GM19455 (cell line): ENCODE data around the gene TNFRSF21.
"Not testable (repeated sequence)": the region's sequence is repeated elsewhere in the genome, so short reads cannot be mapped to it uniquely, and the experiment has no call there.

ENCODE experiments used
- ATAC-seq: cut with Tn5 transposase; IDR thresholded peaks from one replicate; pipeline ENCODE4 v1.9.1; 2021; ENCODE audit not compliant: unreplicated experiment

TNFRSF21 gene

GRCh38 chr6:47290124-47290834, 19.4 kb downstream of the TNFRSF21 start:
- ATAC-seq, result no peak

GRCh38 chr6:47288267-47289090, 21.2 kb downstream of the TNFRSF21 start:
- ATAC-seq, result no peak

DNA sequence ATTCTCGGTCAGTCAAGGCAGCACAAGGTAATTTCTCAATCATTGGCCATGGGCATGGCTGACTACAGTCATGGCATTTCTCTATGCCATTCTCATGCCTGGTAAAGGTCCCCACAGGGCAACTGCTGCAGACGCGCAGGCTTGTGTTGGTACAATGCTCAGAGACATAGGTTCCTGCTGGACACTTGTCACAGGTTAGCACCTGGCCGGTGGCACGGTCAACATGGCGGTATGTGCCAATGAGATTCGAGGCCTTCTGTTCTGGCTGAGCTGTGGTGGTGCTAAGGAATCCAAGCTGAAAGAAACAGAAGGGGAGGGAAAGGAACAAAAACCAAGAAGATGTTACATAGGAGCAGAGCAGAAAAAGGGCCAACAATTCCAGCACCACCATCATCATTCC, 23.4 kb downstream of the TNFRSF21 start:
- no peak for ATAC-seq

DNA sequence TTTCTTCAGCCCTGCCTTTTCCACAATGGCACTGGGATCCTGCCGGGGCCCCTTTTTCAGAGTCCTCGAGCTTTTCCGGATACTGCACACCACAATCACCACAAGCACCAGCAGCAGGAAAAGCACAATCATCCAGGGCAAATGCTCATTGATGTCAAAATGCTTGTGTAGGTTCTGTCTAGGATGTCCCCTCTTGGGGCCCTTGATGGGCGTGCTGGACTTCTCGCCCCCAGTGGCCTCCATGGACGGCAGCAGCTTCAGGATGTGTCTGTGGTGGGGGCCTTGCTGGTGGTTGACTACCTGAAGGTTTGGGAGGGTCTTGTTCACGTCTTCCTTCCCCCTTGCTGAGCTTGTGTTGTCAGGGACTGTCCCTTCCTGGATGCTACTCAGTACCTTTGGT, 25.7 kb downstream of the TNFRSF21 start:
- no peak for ATAC-seq

- no peak for ATAC-seq
Observed at GRCh38 chr6:47278545-47278944, 31.2 kb downstream of the TNFRSF21 start.

DNA sequence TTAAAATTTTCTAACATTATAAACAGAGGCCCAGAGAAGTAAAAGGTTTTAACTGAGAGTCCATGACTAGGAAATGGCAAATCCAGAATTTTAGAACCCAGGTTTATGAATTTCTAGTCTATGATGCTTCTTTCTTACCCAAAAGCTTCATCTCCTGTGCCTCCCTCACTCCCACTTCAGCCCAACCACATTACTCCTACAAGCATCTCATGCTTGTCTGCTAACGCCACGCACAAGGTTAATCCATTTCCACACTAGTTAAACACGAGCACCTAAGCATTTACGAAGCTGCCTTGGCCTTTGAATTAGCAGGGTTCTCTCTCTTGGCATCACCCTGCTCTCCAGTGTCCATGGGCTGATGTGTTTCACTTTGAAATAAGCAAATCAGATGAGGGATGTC, 32.0 kb downstream of the TNFRSF21 start:
- no peak for ATAC-seq

DNA sequence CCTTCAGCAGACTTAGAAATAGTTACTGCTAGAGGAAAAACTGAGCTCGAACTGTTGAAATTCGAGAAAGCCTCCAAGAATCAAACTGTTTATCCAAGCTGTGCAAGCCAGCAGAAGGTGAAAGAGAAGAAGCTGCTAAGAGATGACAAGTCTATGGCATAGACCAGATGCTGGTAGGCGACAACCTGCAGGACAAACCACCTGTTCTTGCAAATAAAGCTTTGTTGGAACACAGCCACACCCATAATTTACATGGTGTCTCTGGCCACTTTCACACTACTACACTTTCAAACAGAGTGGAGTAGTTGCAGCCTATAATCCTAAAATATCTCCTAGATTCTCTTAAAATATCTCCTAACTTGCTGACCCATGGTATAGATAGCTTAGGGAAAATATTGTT, 33.3 kb downstream of the TNFRSF21 start:
- ATAC-seq, result no peak

DNA sequence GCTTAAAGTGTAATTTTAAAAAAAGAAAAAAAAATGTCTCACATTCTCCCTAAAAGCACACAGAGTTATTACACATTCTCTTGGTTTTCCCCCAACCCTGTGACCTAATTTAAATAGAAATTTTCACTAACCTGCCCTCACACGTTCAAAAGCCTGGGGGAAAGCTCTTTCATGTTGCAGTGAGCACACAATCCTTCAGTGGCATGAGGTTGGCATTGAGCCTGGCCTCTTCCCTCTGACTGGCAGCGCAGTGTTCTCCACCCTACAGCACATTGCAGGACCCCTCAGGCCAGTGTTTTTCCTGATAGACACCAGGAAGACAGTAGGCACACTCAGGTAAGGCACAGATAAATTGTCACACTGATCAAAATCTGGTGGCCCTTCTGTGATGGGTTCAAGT, 34.1 kb downstream of the TNFRSF21 start:
- ATAC-seq, result no peak

DNA sequence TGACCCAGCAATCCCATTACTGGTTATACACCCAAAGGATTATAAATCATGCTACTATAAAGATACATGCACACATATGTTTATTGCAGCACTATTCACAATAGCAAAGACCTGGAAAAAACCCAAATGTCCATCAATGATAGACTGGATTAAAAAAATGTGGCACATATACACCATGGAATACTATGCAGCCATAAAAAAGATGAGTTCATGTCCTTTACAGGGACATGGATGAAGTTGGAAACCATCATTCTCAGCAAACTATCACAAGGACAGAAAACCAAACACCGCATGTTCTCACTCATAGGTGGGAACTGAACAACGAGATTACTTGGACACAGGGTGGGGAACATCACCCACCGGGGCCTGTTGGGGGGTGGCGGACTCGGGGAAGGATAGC, 34.6 kb downstream of the TNFRSF21 start:
- not testable (repeated sequence) for ATAC-seq

- no peak for ATAC-seq
Observed at GRCh38 chr6:47268572-47269187, 41.0 kb downstream of the TNFRSF21 start.

- ATAC-seq, result no peak
Observed at GRCh38 chr6:47267301-47267700, 42.4 kb downstream of the TNFRSF21 start.

GRCh38 chr6:47265971-47266370, 43.7 kb downstream of the TNFRSF21 start:
- no peak for ATAC-seq

GRCh38 chr6:47264775-47265184, 44.9 kb downstream of the TNFRSF21 start:
- no peak for ATAC-seq

DNA sequence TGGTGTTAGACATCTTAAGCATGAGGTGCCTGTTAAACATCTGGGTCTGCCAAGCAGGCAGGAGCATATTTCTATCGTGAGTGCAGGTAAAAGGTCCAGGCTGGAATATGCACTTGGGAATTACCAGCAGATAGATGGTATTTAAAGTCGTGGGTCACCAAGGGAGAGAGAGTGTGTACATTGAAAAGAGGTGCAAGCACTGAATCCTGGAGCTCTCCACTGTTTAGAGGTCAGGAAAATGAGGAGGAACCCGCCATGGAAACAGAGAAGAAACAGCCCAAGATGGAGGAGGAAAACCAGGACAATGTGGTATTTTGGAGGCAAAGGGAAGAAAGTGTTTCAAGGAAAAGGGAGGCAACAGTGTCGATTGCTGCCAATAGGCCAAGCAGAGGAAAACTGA, 46.4 kb downstream of the TNFRSF21 start:
- ATAC-seq, result no peak

DNA sequence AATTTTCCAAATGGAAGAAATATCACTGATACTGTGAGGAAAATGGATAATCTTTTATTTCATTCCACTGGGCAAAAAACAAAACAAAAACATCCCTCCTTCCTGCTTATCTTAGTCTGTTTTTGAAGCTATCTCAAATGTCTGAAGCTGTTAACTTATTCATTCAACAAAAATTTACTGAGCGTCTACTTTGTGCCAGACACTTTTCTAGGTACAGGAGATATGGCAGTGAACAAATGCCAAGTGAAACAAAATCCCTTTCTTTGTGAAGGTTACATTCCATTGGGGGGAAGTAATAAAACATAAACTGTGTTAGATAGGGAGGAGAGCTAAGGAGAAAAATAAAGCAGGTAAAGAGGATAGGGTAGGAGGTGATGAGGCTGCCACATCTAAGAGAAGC, 47.5 kb downstream of the TNFRSF21 start:
- ATAC-seq, result no peak

DNA sequence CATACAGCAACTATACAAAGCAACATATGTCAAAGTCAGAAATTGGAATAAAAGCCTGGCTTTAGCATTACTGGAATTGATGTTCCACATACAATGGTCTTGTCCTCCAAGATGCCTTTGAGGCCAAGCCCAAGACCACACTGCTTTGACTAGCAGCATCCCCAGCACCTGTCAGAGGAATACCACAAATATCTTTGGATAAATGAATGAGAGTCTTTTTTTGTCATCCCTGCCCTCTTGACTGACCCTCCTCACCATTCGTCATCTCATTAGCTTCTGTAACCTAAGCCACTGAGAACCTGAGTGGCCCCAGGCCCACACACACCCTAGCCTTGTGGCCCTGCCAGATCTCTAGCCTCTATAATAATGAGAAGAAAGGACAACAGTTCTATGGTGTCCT, 48.5 kb downstream of the TNFRSF21 start:
- no peak for ATAC-seq

DNA sequence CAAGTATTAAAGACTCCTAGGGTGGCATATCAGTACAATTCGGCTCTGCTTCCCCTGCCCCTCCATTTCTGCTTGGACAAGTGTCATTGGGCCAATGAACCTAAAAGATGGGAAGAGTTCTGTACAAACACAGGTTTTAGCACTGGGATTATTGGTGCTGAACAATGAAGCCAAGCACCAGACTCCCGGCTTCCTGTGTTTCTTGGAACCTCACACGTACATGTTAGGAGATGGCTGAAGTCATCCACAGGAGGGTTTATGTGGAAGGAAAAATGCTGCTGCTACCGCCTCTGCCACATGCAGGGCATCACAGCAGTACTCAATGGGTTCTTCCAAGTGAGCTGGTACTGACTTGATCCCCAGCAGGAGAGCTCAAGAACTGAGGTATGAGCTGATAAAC, 49.7 kb downstream of the TNFRSF21 start:
- no peak for ATAC-seq

DNA sequence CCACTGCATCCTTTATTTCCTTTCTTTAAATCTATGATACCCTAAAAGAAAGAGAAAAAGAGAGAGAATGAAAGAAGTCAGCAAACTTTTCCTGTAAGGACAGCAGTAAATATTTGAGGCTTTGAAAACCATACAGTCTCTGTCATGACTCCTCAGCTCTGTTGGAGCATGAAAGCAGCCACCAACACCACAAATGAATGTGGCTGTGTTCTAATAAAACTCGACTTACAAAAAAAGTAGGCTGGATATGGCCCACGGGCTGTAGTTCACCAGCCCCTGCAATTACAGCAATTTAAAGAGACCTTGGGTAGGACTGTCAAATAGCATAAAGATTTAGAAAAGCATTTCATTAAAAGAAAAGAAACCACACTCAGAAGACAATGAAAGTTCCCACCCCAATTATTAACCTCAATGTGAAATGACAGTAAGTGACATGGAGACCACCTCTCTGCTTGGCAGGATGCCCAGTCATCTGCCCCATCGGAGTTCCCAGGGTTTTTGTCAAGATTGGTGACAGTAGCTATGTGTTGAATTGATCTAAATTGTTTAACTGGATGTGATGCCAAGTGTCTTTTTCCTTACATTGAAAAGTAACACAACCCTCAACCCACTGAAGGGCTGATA, 50.9 kb downstream of the TNFRSF21 start:
- ATAC-seq, result no peak

- ATAC-seq, result no peak
Observed at GRCh38 chr6:47256981-47257730, 52.5 kb downstream of the TNFRSF21 start.

GRCh38 chr6:47256361-47256760, 53.3 kb downstream of the TNFRSF21 start:
- no peak for ATAC-seq

- ATAC-seq, result no peak
Observed at GRCh38 chr6:47254906-47255305, 54.8 kb downstream of the TNFRSF21 start.
